ENCODE data around the gene MYH9.

- TF ChIP-seq EZH2 (IDR thresholded peaks at IDR 0.05; ENCODE audit: low read depth), result no peak
- TF ChIP-seq CTCF (conservative IDR thresholded peaks at IDR 0.05), result no peak
Measured at GRCh38 chr22:36267058-36267457, 120.7 kb downstream of the MYH9 start.
